ENCODE measurements around the gene MPZL1. TPM values are rescaled to one million over a fixed set of nuclear protein-coding genes. Genes with fewer than 3 reads are reported as not detected.

MPZL1 gene
- total RNA-seq, 4 donors from 2014 or later, result 32.9 to 79.5 (median 58.2) TPM

DNA sequence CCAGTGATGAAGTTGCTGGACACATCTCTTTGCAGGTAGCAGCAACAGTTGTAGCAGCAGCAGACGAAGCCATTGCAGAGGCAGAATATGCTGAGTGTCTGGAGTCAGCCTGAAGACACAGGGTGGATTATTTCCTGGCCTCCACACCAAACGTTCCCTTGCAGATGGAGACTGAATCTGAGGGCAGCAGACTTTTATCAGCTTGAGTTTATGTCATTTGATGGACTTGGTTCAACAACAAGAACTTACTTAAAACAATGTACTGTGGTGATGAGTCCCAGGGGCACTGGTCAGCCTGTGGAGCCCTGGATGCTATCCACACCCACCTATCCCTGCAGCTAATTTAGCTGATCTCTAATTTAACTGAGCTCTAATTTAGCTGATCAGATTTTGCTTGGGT lies 17.1 kb upstream of the MPZL1 start:
- intact Hi-C loops (cut with DNase I; ENCODE audit: low total_unique reads) (no loop called here), in situ Hi-C loops (cut with MboI; ENCODE audit: low pct_ligation_motif_present in 1 of 4, low pct_unique_long_range_greater_than_20kb in 1 of 4, low sequenced_read_pairs in 3 of 4) (loop anchor here in 2 of 4 donors (25.0 kb wide), 1 partner anchor 233 kb away; the partner anchor contains the start of genes DCAF6 (in 2 of the 2) and MPC2 (in 2 of the 2))
- no peak overlapping the region for H3K27ac ChIP-seq
- H3K4me3 ChIP-seq, result no peak overlapping the region
- TF ChIP-seq CTCF (IDR thresholded peaks at IDR 0.05) (no peak), EP300 (IDR thresholded peaks at IDR 0.05; ENCODE audit: low read depth) (no peak), POLR2AphosphoS5 (IDR thresholded peaks at IDR 0.05) (no peak), POLR2A (IDR thresholded peaks at IDR 0.05) (no peak)
- H3K27me3 ChIP-seq, result no peaks in the 10 kb centered on the region
- H3K36me3 ChIP-seq, result no peaks in the 10 kb centered on the region
- H3K9me3 ChIP-seq, result no peaks in the 10 kb centered on the region
- 68% methylated on average over 2 of the region's 2 CpGs; no CpG with 5 or more reads in 1 of the 2 donors for WGBS, 2 donors (ENCODE audit: low coverage in 1 of 2)
- H3K4me1 ChIP-seq, result no peaks in the 10 kb centered on the region
- no peak for DNase-seq

- Histone ChIP-seq H3K4me1 (no peaks in the 10 kb centered on the region), H3K36me3 (no peaks in the 10 kb centered on the region), H3K4me3 (no peak overlapping the region), H3K9me3 (no peaks in the 10 kb centered on the region), H3K27me3 (no peaks in the 10 kb centered on the region), H3K27ac (no peak overlapping the region)
- intact Hi-C loops (cut with DNase I; ENCODE audit: low total_unique reads) (no loop called here), in situ Hi-C loops (cut with MboI; ENCODE audit: low pct_ligation_motif_present in 1 of 4, low pct_unique_long_range_greater_than_20kb in 1 of 4, low sequenced_read_pairs in 3 of 4) (loop anchor here in 2 of 4 donors (25.0 kb wide), 1 partner anchor 232 kb away; the partner anchor contains the start of genes DCAF6 (in 2 of the 2) and MPC2 (in 2 of the 2))
- TF ChIP-seq POLR2AphosphoS5 (IDR thresholded peaks at IDR 0.05) (no peak), POLR2A (IDR thresholded peaks at IDR 0.05) (no peak), CTCF (IDR thresholded peaks at IDR 0.05) (no peak), EP300 (IDR thresholded peaks at IDR 0.05; ENCODE audit: low read depth) (no peak)
- DNase-seq, result no peak
- 71 to 75% methylated on average over 1 to 6 of the region's 6 CpGs for WGBS, 2 donors (ENCODE audit: low coverage in 1 of 2)
These were observed 16.5 kb upstream of the MPZL1 start for GRCh38 chr1:167705250-167705649.

DNA sequence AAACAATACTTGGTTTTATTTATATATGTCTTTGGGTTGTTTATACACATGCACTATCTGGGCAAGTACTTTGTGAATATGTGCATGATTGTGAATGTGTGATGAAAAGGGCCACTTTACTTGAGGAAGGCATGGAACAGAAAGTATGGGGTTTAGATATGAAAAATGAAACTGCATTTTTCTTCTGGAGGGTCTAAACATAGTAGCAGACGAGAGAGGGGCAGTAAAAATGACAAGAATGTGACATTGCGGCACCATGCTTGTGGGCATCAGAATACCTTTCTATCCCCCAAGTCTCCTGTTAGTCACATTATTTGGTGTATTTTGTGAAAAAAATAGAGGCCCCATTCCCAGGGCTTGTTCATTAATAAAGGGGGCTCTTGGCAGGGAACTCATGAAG lies 15.4 kb upstream of the MPZL1 start:
- TF ChIP-seq POLR2AphosphoS5 (IDR thresholded peaks at IDR 0.05) (no peak), EP300 (IDR thresholded peaks at IDR 0.05; ENCODE audit: low read depth) (no peak)
- no peak for DNase-seq
- no peaks in the 10 kb centered on the region for H3K27me3 ChIP-seq
- 79 to 85% methylated on average over 2 of the region's 2 CpGs for WGBS, 2 donors (ENCODE audit: low coverage in 1 of 2)
- H3K4me3 ChIP-seq, result no peak overlapping the region
- intact Hi-C loops (cut with DNase I; ENCODE audit: low total_unique reads), result no loop called here
- H3K9me3 ChIP-seq, result no peaks in the 10 kb centered on the region
- in situ Hi-C loops (cut with MboI; ENCODE audit: low pct_ligation_motif_present in 1 of 4, low pct_unique_long_range_greater_than_20kb in 1 of 4, low sequenced_read_pairs in 3 of 4), result loop anchor here in 2 of 4 donors (25.0 kb wide), 1 partner anchor 231 kb away; the partner anchor contains the start of genes DCAF6 (in 2 of the 2) and MPC2 (in 2 of the 2)
- no peaks in the 10 kb centered on the region for H3K36me3 ChIP-seq
- H3K27ac ChIP-seq, result no peak overlapping the region
- peaks cover 0 to 3% (median 1%) of the 10 kb centered on the region in 4 donors for H3K4me1 ChIP-seq

- TF ChIP-seq POLR2AphosphoS5 (IDR thresholded peaks at IDR 0.05) (no peak), EP300 (IDR thresholded peaks at IDR 0.05; ENCODE audit: low read depth) (no peak), CTCF (IDR thresholded peaks at IDR 0.05) (no peak), POLR2A (IDR thresholded peaks at IDR 0.05) (no peak)
- H3K27me3 ChIP-seq, result no peaks in the 10 kb centered on the region
- no peak for DNase-seq
- intact Hi-C loops (cut with DNase I; ENCODE audit: low total_unique reads) (no loop called here), in situ Hi-C loops (cut with MboI; ENCODE audit: low pct_ligation_motif_present in 1 of 4, low pct_unique_long_range_greater_than_20kb in 1 of 4, low sequenced_read_pairs in 3 of 4) (loop anchor here in 2 of 4 donors (25.0 kb wide), 1 partner anchor 230 kb away; the partner anchor contains the start of genes DCAF6 (in 2 of the 2) and MPC2 (in 2 of the 2))
- peaks cover 0 to 6% (median 3%) of the 10 kb centered on the region in 4 donors for H3K4me1 ChIP-seq
- no peaks in the 10 kb centered on the region for H3K9me3 ChIP-seq
- no peak overlapping the region for H3K4me3 ChIP-seq
- H3K36me3 ChIP-seq, result no peaks in the 10 kb centered on the region
- H3K27ac ChIP-seq, result no peak overlapping the region
- 82 to 88% methylated on average over 9 to 10 of the region's 10 CpGs for WGBS, 2 donors (ENCODE audit: low coverage in 1 of 2)
These were observed 14.6 kb upstream of the MPZL1 start for GRCh38 chr1:167706931-167707877.
